ENCODE data around the gene ENPP5.

Gene ENPP5

DNA sequence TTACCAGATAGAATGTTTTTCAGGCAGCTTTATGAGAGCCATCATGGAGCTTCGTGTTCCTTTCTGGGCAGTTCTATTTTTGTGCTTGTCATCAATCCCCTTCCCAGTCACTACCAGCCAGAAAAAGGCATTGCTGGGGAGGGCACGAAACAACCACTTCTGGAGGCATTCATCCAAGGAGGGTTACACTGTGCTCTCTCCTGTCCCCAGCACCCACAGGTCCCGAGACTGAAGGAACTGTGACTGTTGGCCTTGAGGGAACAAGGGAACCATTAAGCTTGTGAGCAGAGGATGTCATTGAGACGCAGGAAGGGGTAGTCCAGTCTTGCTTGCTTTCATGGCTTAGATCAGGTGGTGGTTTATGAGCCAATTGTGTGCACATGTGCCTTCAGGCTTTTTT lies 20.1 kb upstream of the ENPP5 start:
- H2BK5ac ChIP-seq (ENCODE audit: low read length) = no peak overlapping the region
- no peak overlapping the region for H2AK5ac ChIP-seq (ENCODE audit: low read depth, low read length)
- H3K4me3 ChIP-seq (ENCODE audit: low read length in 2 of 2) = no peak overlapping the region
- H3K4me2 ChIP-seq (ENCODE audit: insufficient read depth, low read length, poor library complexity, severe bottlenecking) = no peak overlapping the region
- H3K14ac ChIP-seq (ENCODE audit: low read length) = no peak overlapping the region
- no peak overlapping the region for H4K91ac ChIP-seq (ENCODE audit: low read depth, low read length, poor library complexity)
- H2AFZ ChIP-seq (ENCODE audit: low read length) = no peak overlapping the region
- H3K9ac ChIP-seq (ENCODE audit: low read depth, low read length, poor library complexity) = no peak overlapping the region
- no peaks in the 10 kb centered on the region for H3K79me1 ChIP-seq (ENCODE audit: low read depth, low read length)
- no peak overlapping the region for H3K18ac ChIP-seq (ENCODE audit: low read length)
- no peak overlapping the region for H2BK120ac ChIP-seq (ENCODE audit: low read depth, low read length)
- H3K4me1 ChIP-seq (ENCODE audit: control insufficient read depth in 2 of 2, insufficient read depth in 1 of 2, low read depth in 1 of 2, low read length in 2 of 2) = no peaks in the 10 kb centered on the region
- H3K23ac ChIP-seq (ENCODE audit: low read depth, low read length, poor library complexity) = no peak overlapping the region
- no CpG with 5 or more reads among the region's 4 CpGs for WGBS, 2 donors (ENCODE audit: extremely low coverage in 2 of 2, insufficient read length in 2 of 2, insufficient replicate concordance in 1 of 2)
- no peak overlapping the region for H2BK15ac ChIP-seq (ENCODE audit: low read length)
- H3K36me3 ChIP-seq (replicated peaks in 1 of 2; ENCODE audit: control insufficient read depth in 2 of 2, insufficient read depth in 2 of 2, low read length in 2 of 2) = no peaks in the 10 kb centered on the region
- H3K4ac ChIP-seq (ENCODE audit: low read length) = no peak overlapping the region
- no peak for DNase-seq (ENCODE audit: low spot score)
- H3K27me3 ChIP-seq (ENCODE audit: control insufficient read depth in 3 of 3, insufficient read depth in 3 of 3, low read depth in 1 of 3, low read length in 3 of 3) = no peaks in the 10 kb centered on the region
- H2BK12ac ChIP-seq (ENCODE audit: low read length) = no peak overlapping the region
- H4K8ac ChIP-seq (ENCODE audit: low read depth, low read length) = no peak overlapping the region
- H3K27ac ChIP-seq (replicated peaks; ENCODE audit: low read length) = no peak overlapping the region
- H3K9me3 ChIP-seq (replicated peaks in 1 of 2; ENCODE audit: control insufficient read depth in 2 of 2, insufficient read depth in 1 of 2, low read depth in 1 of 2, low read length in 2 of 2) = no peaks in the 10 kb centered on the region

DNA sequence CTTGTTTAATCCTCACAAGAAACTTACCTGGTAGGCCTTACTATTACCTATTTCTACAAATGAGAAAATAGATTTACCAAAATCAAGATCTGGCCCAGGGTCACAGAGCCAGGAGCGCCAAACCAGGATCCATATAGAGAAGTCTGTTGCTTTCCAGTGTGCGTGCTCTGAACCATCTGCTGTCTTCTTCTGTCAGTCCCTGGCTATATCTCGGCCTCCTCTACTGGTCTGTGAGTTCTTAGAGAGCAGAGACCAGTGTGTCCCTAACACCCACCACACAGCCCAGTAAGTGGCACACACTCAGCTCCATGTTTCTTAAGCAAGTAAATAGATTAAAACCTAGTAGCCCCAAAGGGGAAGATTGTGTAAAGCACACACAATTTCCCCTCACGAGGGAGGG lies 18.9 kb upstream of the ENPP5 start:
- no peak overlapping the region for H2BK15ac ChIP-seq (ENCODE audit: low read length)
- no peaks in the 10 kb centered on the region for H3K9me3 ChIP-seq (replicated peaks in 1 of 2; ENCODE audit: control insufficient read depth in 2 of 2, insufficient read depth in 1 of 2, low read depth in 1 of 2, low read length in 2 of 2)
- no peak overlapping the region for H2AFZ ChIP-seq (ENCODE audit: low read length)
- no CpG with 5 or more reads among the region's 4 CpGs for WGBS, 2 donors (ENCODE audit: extremely low coverage in 2 of 2, insufficient read length in 2 of 2, insufficient replicate concordance in 1 of 2)
- no peaks in the 10 kb centered on the region for H3K4me1 ChIP-seq (ENCODE audit: control insufficient read depth in 2 of 2, insufficient read depth in 1 of 2, low read depth in 1 of 2, low read length in 2 of 2)
- H3K14ac ChIP-seq (ENCODE audit: low read length) = no peak overlapping the region
- no peak overlapping the region for H3K9ac ChIP-seq (ENCODE audit: low read depth, low read length, poor library complexity)
- H2BK120ac ChIP-seq (ENCODE audit: low read depth, low read length) = no peak overlapping the region
- H2BK5ac ChIP-seq (ENCODE audit: low read length) = no peak overlapping the region
- no peak overlapping the region for H3K18ac ChIP-seq (ENCODE audit: low read length)
- no peak for DNase-seq (ENCODE audit: low spot score)
- no peaks in the 10 kb centered on the region for H3K36me3 ChIP-seq (replicated peaks in 1 of 2; ENCODE audit: control insufficient read depth in 2 of 2, insufficient read depth in 2 of 2, low read length in 2 of 2)
- H3K79me1 ChIP-seq (ENCODE audit: low read depth, low read length) = no peaks in the 10 kb centered on the region
- no peak overlapping the region for H4K8ac ChIP-seq (ENCODE audit: low read depth, low read length)
- H3K27ac ChIP-seq (replicated peaks; ENCODE audit: low read length) = no peak overlapping the region
- no peak overlapping the region for H3K4me3 ChIP-seq (ENCODE audit: low read length in 2 of 2)
- no peak overlapping the region for H4K91ac ChIP-seq (ENCODE audit: low read depth, low read length, poor library complexity)
- H3K27me3 ChIP-seq (ENCODE audit: control insufficient read depth in 3 of 3, insufficient read depth in 3 of 3, low read depth in 1 of 3, low read length in 3 of 3) = no peaks in the 10 kb centered on the region
- H3K4ac ChIP-seq (ENCODE audit: low read length) = no peak overlapping the region
- no peak overlapping the region for H2AK5ac ChIP-seq (ENCODE audit: low read depth, low read length)
- H3K23ac ChIP-seq (ENCODE audit: low read depth, low read length, poor library complexity) = no peak overlapping the region
- no peak overlapping the region for H3K4me2 ChIP-seq (ENCODE audit: insufficient read depth, low read length, poor library complexity, severe bottlenecking)
- H2BK12ac ChIP-seq (ENCODE audit: low read length) = no peak overlapping the region

DNA sequence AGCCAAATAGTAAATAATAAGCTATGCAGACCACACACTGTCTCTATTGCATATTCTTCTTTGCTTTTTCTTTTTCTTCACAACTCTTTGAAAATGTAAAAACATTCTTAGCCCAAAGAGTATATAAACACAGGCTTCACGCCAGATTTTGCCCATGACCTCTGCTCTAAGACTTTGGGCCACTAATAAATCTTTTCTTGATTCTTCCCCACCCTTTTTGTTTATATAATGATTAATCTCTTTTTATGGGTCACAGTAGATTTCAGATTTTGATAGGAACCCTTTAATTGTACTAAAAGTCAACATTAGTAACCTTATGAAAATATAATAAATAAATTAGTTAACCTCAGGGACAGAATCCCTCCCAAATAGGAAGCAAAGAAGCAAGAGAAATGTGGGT lies 15.8 kb upstream of the ENPP5 start:
- H3K4ac ChIP-seq (ENCODE audit: low read length) = no peak overlapping the region
- H2BK120ac ChIP-seq (ENCODE audit: low read depth, low read length) = no peak overlapping the region
- H3K27me3 ChIP-seq (ENCODE audit: control insufficient read depth in 3 of 3, insufficient read depth in 3 of 3, low read depth in 1 of 3, low read length in 3 of 3) = no peaks in the 10 kb centered on the region
- H2BK12ac ChIP-seq (ENCODE audit: low read length) = no peak overlapping the region
- H4K91ac ChIP-seq (ENCODE audit: low read depth, low read length, poor library complexity) = no peak overlapping the region
- H3K4me1 ChIP-seq (ENCODE audit: control insufficient read depth in 2 of 2, insufficient read depth in 1 of 2, low read depth in 1 of 2, low read length in 2 of 2) = no peaks in the 10 kb centered on the region
- H4K8ac ChIP-seq (ENCODE audit: low read depth, low read length) = no peak overlapping the region
- no peaks in the 10 kb centered on the region for H3K36me3 ChIP-seq (replicated peaks in 1 of 2; ENCODE audit: control insufficient read depth in 2 of 2, insufficient read depth in 2 of 2, low read length in 2 of 2)
- H3K18ac ChIP-seq (ENCODE audit: low read length) = no peak overlapping the region
- no peak overlapping the region for H2BK5ac ChIP-seq (ENCODE audit: low read length)
- no peak overlapping the region for H3K4me2 ChIP-seq (ENCODE audit: insufficient read depth, low read length, poor library complexity, severe bottlenecking)
- no peak overlapping the region for H3K14ac ChIP-seq (ENCODE audit: low read length)
- H3K9ac ChIP-seq (ENCODE audit: low read depth, low read length, poor library complexity) = no peak overlapping the region
- no peak overlapping the region for H3K4me3 ChIP-seq (ENCODE audit: low read length in 2 of 2)
- H3K27ac ChIP-seq (replicated peaks; ENCODE audit: low read length) = no peak overlapping the region
- no CpG with 5 or more reads among the region's 1 CpG for WGBS, 2 donors (ENCODE audit: extremely low coverage in 2 of 2, insufficient read length in 2 of 2, insufficient replicate concordance in 1 of 2)
- no peak overlapping the region for H2AFZ ChIP-seq (ENCODE audit: low read length)
- H3K9me3 ChIP-seq (replicated peaks in 1 of 2; ENCODE audit: control insufficient read depth in 2 of 2, insufficient read depth in 1 of 2, low read depth in 1 of 2, low read length in 2 of 2) = no peaks in the 10 kb centered on the region
- no peak overlapping the region for H2BK15ac ChIP-seq (ENCODE audit: low read length)
- H3K79me1 ChIP-seq (ENCODE audit: low read depth, low read length) = no peaks in the 10 kb centered on the region
- no peak overlapping the region for H2AK5ac ChIP-seq (ENCODE audit: low read depth, low read length)
- no peak overlapping the region for H3K23ac ChIP-seq (ENCODE audit: low read depth, low read length, poor library complexity)
- no peak for DNase-seq (ENCODE audit: low spot score)

DNA sequence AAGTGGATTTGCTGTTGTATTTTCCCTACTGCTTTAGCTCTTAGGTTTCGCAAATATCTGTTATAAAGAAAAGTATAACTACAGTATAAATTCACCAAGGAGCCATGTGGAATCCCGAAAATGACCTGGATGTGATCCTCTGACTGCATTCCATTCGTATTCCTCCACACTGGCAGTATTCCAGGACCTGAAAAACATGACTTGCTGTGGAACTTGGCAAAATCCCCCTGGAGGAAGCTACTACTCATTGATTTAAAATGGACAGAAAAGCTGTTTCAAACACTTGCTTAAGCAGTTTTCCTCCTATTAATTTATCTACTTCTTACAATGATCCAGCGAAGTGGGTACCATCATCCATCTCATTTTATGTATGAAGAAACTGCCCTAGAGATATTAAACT lies 13.3 kb upstream of the ENPP5 start:
- Histone ChIP-seq H2BK5ac (ENCODE audit: low read length) (no peak overlapping the region), H3K79me1 (ENCODE audit: low read depth, low read length) (no peaks in the 10 kb centered on the region), H4K91ac (ENCODE audit: low read depth, low read length, poor library complexity) (no peak overlapping the region), H3K23ac (ENCODE audit: low read depth, low read length, poor library complexity) (no peak overlapping the region), H2AK5ac (ENCODE audit: low read depth, low read length) (no peak overlapping the region), H3K27ac (replicated peaks; ENCODE audit: low read length) (no peak overlapping the region), H3K18ac (ENCODE audit: low read length) (no peak overlapping the region), H2BK12ac (ENCODE audit: low read length) (no peak overlapping the region), H2AFZ (ENCODE audit: low read length) (no peak overlapping the region), H3K4me3 (ENCODE audit: low read length in 2 of 2) (no peak overlapping the region), H2BK15ac (ENCODE audit: low read length) (no peak overlapping the region), H3K4ac (ENCODE audit: low read length) (no peak overlapping the region), H3K9me3 (replicated peaks in 1 of 2; ENCODE audit: control insufficient read depth in 2 of 2, insufficient read depth in 1 of 2, low read depth in 1 of 2, low read length in 2 of 2) (no peaks in the 10 kb centered on the region), H3K9ac (ENCODE audit: low read depth, low read length, poor library complexity) (no peak overlapping the region), H3K36me3 (replicated peaks in 1 of 2; ENCODE audit: control insufficient read depth in 2 of 2, insufficient read depth in 2 of 2, low read length in 2 of 2) (no peaks in the 10 kb centered on the region), H3K14ac (ENCODE audit: low read length) (no peak overlapping the region), H4K8ac (ENCODE audit: low read depth, low read length) (no peak overlapping the region), H3K4me1 (ENCODE audit: control insufficient read depth in 2 of 2, insufficient read depth in 1 of 2, low read depth in 1 of 2, low read length in 2 of 2) (no peaks in the 10 kb centered on the region), H3K4me2 (ENCODE audit: insufficient read depth, low read length, poor library complexity, severe bottlenecking) (no peak overlapping the region), H2BK120ac (ENCODE audit: low read depth, low read length) (no peak overlapping the region), H3K27me3 (ENCODE audit: control insufficient read depth in 3 of 3, insufficient read depth in 3 of 3, low read depth in 1 of 3, low read length in 3 of 3) (no peaks in the 10 kb centered on the region)
- no peak for DNase-seq (ENCODE audit: low spot score)
- no CpG with 5 or more reads among the region's 4 CpGs for WGBS, 2 donors (ENCODE audit: extremely low coverage in 2 of 2, insufficient read length in 2 of 2, insufficient replicate concordance in 1 of 2)

Data from neuronal stem cell (in vitro differentiated cells).